AML-193 (cell line): ENCODE data around the gene PWWP2B.
A peak's percentile ranks its signal among the peaks of the same experiment; 100 is the strongest.

Source experiments
- DNase-seq, 2 experiments: peaks; one replicate each; lab custom pipeline; 2025; lab: John Stamatoyannopoulos, UW

The PWWP2B gene

GRCh38 chr10:132397036-132397541 lies at the start of gene PWWP2B:
Gene PWWP2B, plus strand, starts transcription at chr10:132397200. Its CDS starts 27 bp downstream, at chr10:132397227.
- peak in 1 of 2 experiments; percentile 8 for DNase-seq

GRCh38 chr10:132347211-132347930 lies 49.6 kb upstream of the PWWP2B start:
- no peak for DNase-seq

- DNase-seq = no peak
Measured at GRCh38 chr10:132347931-132348267, 49.1 kb upstream of the PWWP2B start.

GRCh38 chr10:132349766-132350165 lies 47.2 kb upstream of the PWWP2B start:
- DNase-seq = no peak

- DNase-seq = no peak
Measured at GRCh38 chr10:132350391-132350790, 46.6 kb upstream of the PWWP2B start.

GRCh38 chr10:132350946-132351345 lies 46.1 kb upstream of the PWWP2B start:
- DNase-seq = no peak

GRCh38 chr10:132351611-132352010 lies 45.4 kb upstream of the PWWP2B start:
- no peak for DNase-seq

- DNase-seq = peak; percentile 26 to 28
Measured at GRCh38 chr10:132352462-132353308, 44.3 kb upstream of the PWWP2B start.

GRCh38 chr10:132353456-132354355 lies 43.3 kb upstream of the PWWP2B start:
- DNase-seq = no peak

GRCh38 chr10:132354356-132355094 lies 42.5 kb upstream of the PWWP2B start:
- DNase-seq = no peak

- DNase-seq = no peak
Measured at GRCh38 chr10:132355297-132355696, 41.7 kb upstream of the PWWP2B start.

GRCh38 chr10:132355754-132356153 lies 41.2 kb upstream of the PWWP2B start:
- no peak for DNase-seq

GRCh38 chr10:132356621-132357195 lies 40.3 kb upstream of the PWWP2B start:
- no peak for DNase-seq

- no peak for DNase-seq
Measured at GRCh38 chr10:132357286-132358058, 39.5 kb upstream of the PWWP2B start.

GRCh38 chr10:132359305-132360040 lies 37.5 kb upstream of the PWWP2B start:
- no peak for DNase-seq

- DNase-seq = no peak
Measured at GRCh38 chr10:132360766-132361447, 36.1 kb upstream of the PWWP2B start.

- DNase-seq = no peak
Measured at GRCh38 chr10:132361581-132362101, 35.4 kb upstream of the PWWP2B start.

GRCh38 chr10:132362151-132362611 lies 34.8 kb upstream of the PWWP2B start:
- no peak for DNase-seq
